ENCODE data around the gene OR4Q2.

DNA sequence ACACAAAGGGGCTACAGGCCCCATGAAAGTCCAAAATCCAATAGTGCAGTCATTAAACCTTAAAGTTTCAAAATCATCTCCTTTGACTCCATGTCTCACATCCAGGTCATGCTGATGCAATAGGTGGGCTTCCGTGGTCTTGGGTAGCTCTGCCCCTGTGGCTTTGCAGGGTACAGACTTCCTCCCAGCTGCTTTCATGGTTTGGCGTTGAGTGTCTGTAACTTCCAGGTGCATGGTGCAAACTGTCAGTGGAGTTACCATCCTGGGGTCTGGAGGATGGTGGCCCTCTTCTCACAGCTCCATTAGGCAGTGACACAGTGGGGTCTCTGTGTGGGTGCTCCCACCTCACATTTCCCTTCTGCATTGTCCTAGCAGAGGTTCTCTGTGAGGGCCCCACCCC, 8.5 kb upstream of the OR4Q2 start:
- TF ChIP-seq CTCF (IDR thresholded peaks at IDR 0.05) (no peak), POLR2A (IDR thresholded peaks at IDR 0.05) (no peak)

Data from testis (tissue), 2 donors.